DND-41 (cell line): Measurements from ENCODE around the gene TRAM2.
A peak's percentile ranks its signal among the peaks of the same experiment; 100 is the strongest.

Experiments
- ATAC-seq: fragments of 200-7000 bp; cut with Tn5 transposase; 3 replicates; pipeline ENCODE4 v1.9.1; 2021; ENCODE audit warnings: low read depth; ENCODE audit not compliant: insufficient read depth
- DNase-seq: peaks from one replicate; pipeline ENCODE4 v3.0.0-alpha.2; 2020
- H2AFZ ChIP-seq: 2 replicates; pipeline ENCODE4 v1.6.0; 2012; ENCODE audit warnings: low read depth, low read length
- H3K27ac ChIP-seq: 2 replicates; pipeline ENCODE4 v1.5.1; 2012; ENCODE audit warnings: low read length, inconsistent platforms
- H3K27me3 ChIP-seq: fragments of 200-600 bp; sonication (generic); 2 replicates; pipeline ENCODE4 v1.6.0; 2012; ENCODE audit warnings: low read length, mild to moderate bottlenecking, inconsistent platforms; ENCODE audit not compliant: insufficient read depth, poor library complexity
- H3K36me3 ChIP-seq: 2 replicates; pipeline ENCODE4 v1.5.1; 2012; ENCODE audit warnings: low read length, inconsistent platforms; ENCODE audit not compliant: insufficient read depth
- H3K4me1 ChIP-seq: 2 replicates; pipeline ENCODE4 v1.5.1; 2012; ENCODE audit warnings: mild to moderate bottlenecking, low read length; ENCODE audit not compliant: insufficient read depth
- H3K4me2 ChIP-seq: 2 replicates; pipeline ENCODE4 v1.6.0; 2012; ENCODE audit warnings: mild to moderate bottlenecking, moderate library complexity, low read length, inconsistent platforms; ENCODE audit not compliant: insufficient read depth
- H3K4me3 ChIP-seq, 2 experiments: fragments of 200-600 bp in 1 of 2; shearing (Covaris generic) in 1 of 2; 2 replicates each; pipeline ENCODE4 v1.5.1; 2012 to 2016; ENCODE audit warnings: inconsistent platforms in 2 of 2, low read length in 2 of 2, mild to moderate bottlenecking in 2 of 2, low read depth in 1 of 2, moderate library complexity in 1 of 2
- H3K79me2 ChIP-seq: 2 replicates; pipeline ENCODE4 v1.6.0; 2012; ENCODE audit warnings: low read length, inconsistent platforms; ENCODE audit not compliant: insufficient read depth
- H3K9ac ChIP-seq: 2 replicates; pipeline ENCODE4 v1.6.0; 2012; ENCODE audit warnings: low read depth, mild to moderate bottlenecking, inconsistent platforms, low read length, moderate library complexity
- H3K9me3 ChIP-seq: 2 replicates; pipeline ENCODE4 v1.5.1; 2012; ENCODE audit warnings: low read length, moderate library complexity, mild to moderate bottlenecking, inconsistent platforms; ENCODE audit not compliant: insufficient read depth, severe bottlenecking
- H4K20me1 ChIP-seq: 2 replicates; pipeline ENCODE4 v1.6.0; 2012; ENCODE audit warnings: low read length; ENCODE audit not compliant: insufficient read depth
- CTCF ChIP-seq: IDR thresholded peaks from 2 replicates; pipeline ENCODE4 v1.5.1; 2012; ENCODE audit warnings: borderline replicate concordance, low read length, moderate library complexity, mild to moderate bottlenecking; ENCODE audit not compliant: poor library complexity, severe bottlenecking; ENCODE audit errors: extremely low read depth
- EZH2 ChIP-seq: IDR thresholded peaks from 3 replicates; pipeline ENCODE4 v1.6.1; 2012; ENCODE audit warnings: borderline replicate concordance, low read depth, mild to moderate bottlenecking, moderate library complexity, low read length, inconsistent platforms; ENCODE audit not compliant: severe bottlenecking

The TRAM2 gene

GRCh38 chr6:52575502-52575892, 1.4 kb downstream of the TRAM2 start:
- H3K79me2 ChIP-seq, result peaks cover 61% of the 10 kb centered on the region
- 0 out of 2 replicates have a peak, but pooled peaks cover 3% of the 10 kb centered on the region for H3K36me3 ChIP-seq
- peak overlapping the region; percentile 2 to 62; a peak in 3 of 4 replicates for H3K4me3 ChIP-seq
- peak overlapping the region; percentile 89 for H3K4me2 ChIP-seq
- TF ChIP-seq CTCF, result no peak
- TF ChIP-seq EZH2, result no peak
- 0 out of 2 replicates have a peak overlapping the region, but pooled peaks have one; percentile 41 for H2AFZ ChIP-seq
- peaks cover 67% of the 10 kb centered on the region for H3K4me1 ChIP-seq
- no peaks in the 10 kb centered on the region for H3K9me3 ChIP-seq
- peaks cover 41% of the 10 kb centered on the region for H4K20me1 ChIP-seq
- ATAC-seq (no peak), DNase-seq (no peak)
- peak overlapping the region; percentile 56 for H3K27ac ChIP-seq
- peak overlapping the region; percentile 77 for H3K9ac ChIP-seq
- H3K27me3 ChIP-seq, result no peaks in the 10 kb centered on the region

GRCh38 chr6:52574709-52575501, 2.0 kb downstream of the TRAM2 start:
- Histone ChIP-seq H3K4me2 (peak overlapping the region; percentile 89), H3K79me2 (peaks cover 66% of the 10 kb centered on the region), H3K9me3 (no peaks in the 10 kb centered on the region), H2AFZ (peak overlapping the region; percentile 41; the same call in 1 of the 2 replicates), H3K9ac (peak overlapping the region; percentile 77), H3K4me1 (peaks cover 70% of the 10 kb centered on the region), H4K20me1 (peaks cover 41% of the 10 kb centered on the region), H3K36me3 (0 out of 2 replicates have a peak, but pooled peaks cover 3% of the 10 kb centered on the region), H3K4me3 (peak overlapping the region in 1 of 2 experiments; percentile 62; a peak in 3 of 4 replicates), H3K27me3 (no peaks in the 10 kb centered on the region), H3K27ac (peak overlapping the region; percentile 56)
- ATAC-seq (peak; percentile 74), DNase-seq (peak; percentile 77)
- TF ChIP-seq CTCF (peak; percentile 12), EZH2 (no peak)

- Histone ChIP-seq H3K79me2 (peaks cover 82% of the 10 kb centered on the region), H3K9ac (no peak overlapping the region), H3K9me3 (no peaks in the 10 kb centered on the region), H3K27me3 (no peaks in the 10 kb centered on the region), H3K4me1 (peaks cover 70% of the 10 kb centered on the region), H3K4me2 (peak overlapping the region; percentile 89; the same call in 1 of the 2 replicates), H3K36me3 (0 out of 2 replicates have a peak, but pooled peaks cover 3% of the 10 kb centered on the region), H2AFZ (no peak overlapping the region), H3K4me3 (no peak overlapping the region), H4K20me1 (peaks cover 41% of the 10 kb centered on the region), H3K27ac (no peak overlapping the region)
- no peak for TF ChIP-seq EZH2
- TF ChIP-seq CTCF, result no peak
- ATAC-seq (no peak), DNase-seq (no peak)
Measured at GRCh38 chr6:52573295-52573694, 3.6 kb downstream of the TRAM2 start.
